HuH-7 (cell line): Measurements from ENCODE around the gene DENND1B.
"Not testable (repeated sequence)": the region's sequence is repeated elsewhere in the genome, so short reads cannot be mapped to it uniquely, and the experiment has no call there.

ENCODE experiments used
- DNase-seq: peaks from one replicate; pipeline ENCODE4 v3.0.0; 2011; ENCODE audit warnings: low spot score

The DENND1B gene

DNA sequence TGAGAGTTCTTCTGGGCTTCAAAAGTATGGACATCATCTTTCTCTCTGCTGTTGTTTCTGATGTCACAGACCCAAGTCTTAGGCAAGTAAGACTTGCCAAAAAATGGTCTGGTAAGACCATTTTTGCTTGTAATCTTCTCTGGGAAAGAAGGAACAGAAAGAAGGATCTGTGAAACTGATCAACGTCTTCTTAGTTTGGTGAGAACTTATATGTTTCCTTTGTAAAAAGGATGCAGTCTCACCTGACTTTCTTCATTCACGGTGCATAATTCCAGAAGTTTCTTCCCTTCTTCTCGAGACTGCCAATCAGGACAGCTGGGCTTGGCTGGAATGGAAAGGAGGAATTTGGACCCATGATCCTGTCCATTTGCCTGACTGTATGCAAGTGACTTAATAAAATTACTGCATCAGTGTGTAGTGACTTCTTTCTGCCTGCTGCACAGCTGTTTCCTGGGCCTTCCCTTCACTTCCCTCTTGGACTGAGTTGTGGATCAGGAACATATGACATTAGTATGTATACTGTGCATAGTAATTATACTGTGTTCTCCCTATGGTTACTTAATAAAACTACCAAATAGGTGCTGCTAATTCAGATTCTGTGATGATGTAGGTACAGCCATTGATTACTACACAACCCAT lies 7.6 kb upstream of the DENND1B start:
- DNase-seq = no peak

- no peak for DNase-seq
Observed at GRCh38 chr1:197781968-197782721, 6.9 kb upstream of the DENND1B start.

DNA sequence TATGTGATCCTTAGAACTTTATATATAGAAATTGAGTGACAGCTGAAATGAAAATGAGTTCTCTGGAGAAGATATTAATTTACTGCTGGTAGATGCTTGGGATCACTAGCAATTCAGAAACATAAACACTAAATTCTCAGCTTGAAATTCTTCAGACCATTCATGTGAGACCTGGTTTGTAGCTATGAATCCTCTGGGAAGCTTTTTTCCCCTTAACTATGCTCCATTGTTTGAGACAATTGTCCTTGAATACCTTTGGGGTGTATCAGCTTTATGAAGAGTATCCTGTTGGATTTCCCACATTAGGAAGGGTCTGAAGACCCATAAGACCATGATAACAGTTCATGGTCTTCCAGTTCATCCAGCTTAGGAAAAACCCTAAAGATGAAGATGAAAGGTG lies 4.6 kb upstream of the DENND1B start:
- no peak for DNase-seq

- DNase-seq = no peak
Observed at GRCh38 chr1:197778366-197778945, 3.2 kb upstream of the DENND1B start.

DNA sequence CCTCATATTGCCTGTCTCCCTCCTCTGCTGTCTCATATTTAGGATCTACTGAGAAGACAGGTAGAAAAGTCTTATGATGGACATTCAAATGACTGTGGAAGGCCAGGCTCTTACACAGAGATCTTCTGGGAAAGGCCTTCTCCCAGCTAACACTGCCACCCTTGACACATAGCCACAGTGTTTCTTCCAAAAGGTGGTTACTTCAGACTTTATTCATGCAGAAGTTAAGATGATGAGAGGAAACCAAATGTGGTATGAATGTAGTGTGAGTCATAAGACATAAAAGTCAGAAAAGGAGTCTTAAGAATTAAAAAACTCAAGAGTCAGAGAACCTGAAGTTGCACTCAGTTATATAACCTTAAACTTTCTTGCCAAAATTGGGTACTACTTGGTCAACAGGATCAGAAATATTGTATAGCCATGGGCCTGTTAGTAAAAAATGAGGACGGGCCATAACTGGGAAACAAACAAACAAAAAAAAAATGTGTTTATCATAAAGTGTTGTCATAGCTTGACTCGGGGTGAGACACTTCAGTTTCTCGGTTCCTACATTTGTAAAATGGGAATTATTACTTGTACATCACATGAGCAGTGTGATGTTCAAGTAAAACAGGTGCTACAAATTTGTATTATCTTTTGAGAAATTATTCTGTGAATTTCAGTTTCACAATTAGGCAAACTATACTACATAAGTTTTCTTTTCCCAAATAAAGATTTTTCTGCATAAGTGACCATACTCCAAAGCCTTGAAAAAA lies 1.2 kb upstream of the DENND1B start:
- no peak for DNase-seq

GRCh38 chr1:197774466-197775281 lies 606 bp downstream of the DENND1B start:
- peak; percentile 34 for DNase-seq

GRCh38 chr1:197773856-197774255 lies 1.4 kb downstream of the DENND1B start:
- no peak for DNase-seq

- no peak for DNase-seq
Observed at GRCh38 chr1:197771904-197772556, 3.2 kb downstream of the DENND1B start.

- DNase-seq = no peak
Observed at GRCh38 chr1:197771386-197771785, 3.9 kb downstream of the DENND1B start.

DNA sequence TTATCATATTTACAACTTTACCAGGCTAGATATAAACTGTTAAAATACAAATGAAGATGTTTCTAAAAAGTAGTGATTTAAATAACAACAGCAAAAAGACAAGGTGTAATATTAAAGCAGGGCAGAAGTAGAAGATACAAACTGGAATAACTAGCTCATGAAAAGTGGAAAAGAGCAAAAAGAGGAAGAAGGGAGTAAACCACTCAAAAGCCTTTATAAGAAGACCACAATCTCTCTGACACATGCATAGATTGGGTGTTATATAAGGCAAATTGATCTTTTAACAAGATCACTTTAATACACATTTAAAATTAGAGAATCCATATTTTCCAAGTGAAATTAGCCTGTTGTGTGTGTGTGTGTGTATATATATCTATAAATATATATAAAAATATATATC lies 5.0 kb downstream of the DENND1B start:
- DNase-seq = no peak

DNA sequence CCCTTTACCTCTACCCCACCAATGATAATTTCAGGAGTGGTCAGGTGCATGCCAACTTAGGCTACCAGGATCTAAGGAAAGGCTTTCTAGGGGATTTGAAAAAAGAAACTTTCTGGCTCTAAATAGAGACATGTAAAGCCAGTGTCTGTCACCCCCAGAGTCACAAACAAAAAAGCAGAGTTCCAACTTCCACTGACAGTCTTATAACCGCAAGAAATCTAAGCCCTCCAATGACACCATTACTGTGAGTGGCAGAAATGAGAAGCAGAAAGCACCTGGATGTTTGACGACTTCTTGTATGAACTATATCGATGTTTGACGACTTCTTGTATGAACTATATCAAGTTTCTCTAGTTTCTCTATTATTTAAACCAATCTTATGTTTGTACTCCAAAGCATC lies 6.0 kb downstream of the DENND1B start:
- no peak for DNase-seq

- no peak for DNase-seq
Observed at GRCh38 chr1:197768014-197768805, 7.1 kb downstream of the DENND1B start.

- DNase-seq = no peak
Observed at GRCh38 chr1:197763769-197764168, 11.5 kb downstream of the DENND1B start.

- DNase-seq = no peak
Observed at GRCh38 chr1:197763307-197763706, 12.0 kb downstream of the DENND1B start.

DNA sequence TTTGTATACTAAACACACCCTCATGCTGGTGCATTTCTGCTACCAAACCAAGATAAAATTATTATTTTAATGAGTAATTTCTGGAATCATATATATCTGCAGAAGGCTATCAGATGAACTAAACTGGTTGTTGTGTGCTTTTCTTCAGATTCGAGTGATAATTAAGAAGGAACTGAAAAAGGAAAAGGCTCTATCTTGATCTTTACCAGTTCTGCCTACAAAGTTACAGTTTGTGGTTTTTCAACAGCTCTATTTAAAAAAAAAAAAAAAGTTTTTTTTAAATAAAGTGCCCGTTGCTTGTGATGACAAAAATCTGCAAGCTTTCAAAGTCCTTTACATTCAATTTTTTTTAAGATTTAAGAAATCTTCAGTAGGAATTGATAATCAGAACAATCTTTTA lies 13.6 kb downstream of the DENND1B start:
- DNase-seq = no peak

DNA sequence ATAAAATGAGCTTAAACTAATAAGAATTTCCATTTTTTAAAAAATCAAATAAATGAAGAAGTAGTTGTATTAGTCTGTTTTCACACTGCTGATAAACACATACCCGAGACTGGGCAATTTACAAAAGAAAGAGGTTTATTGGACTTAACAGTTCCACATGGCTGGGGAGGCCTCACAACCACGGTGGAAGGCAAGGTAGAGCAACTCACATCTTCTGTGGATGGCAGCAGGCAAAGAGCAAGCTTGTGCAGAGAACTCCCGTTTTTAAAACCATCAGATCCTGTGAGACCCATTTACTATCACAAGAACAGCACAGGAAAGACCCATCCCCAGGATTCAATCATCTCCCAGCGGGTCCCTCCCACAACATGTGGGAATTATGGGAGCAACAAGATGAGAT lies 19.7 kb downstream of the DENND1B start:
- DNase-seq = not testable (repeated sequence)

GRCh38 chr1:197752652-197753164 lies 22.6 kb downstream of the DENND1B start:
- not testable (repeated sequence) for DNase-seq

DNA sequence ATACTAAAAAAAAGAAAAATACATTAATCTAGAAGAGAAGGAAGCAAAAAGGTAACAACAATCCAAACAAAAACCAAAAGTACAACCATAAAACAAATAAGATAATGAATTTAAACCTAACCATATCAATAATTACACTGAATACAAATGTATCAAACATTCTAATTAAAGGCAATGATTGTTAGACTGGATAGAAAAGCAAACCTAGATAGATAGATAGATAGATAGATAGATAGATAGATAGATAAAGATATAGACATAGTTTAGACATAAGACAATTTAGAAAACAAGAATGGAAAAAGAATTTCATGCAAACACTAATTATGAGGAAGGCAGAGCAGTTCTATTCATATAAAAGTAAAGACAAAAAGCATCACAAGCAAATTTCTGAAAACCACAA lies 24.9 kb downstream of the DENND1B start:
- no peak for DNase-seq

- no peak for DNase-seq
Observed at GRCh38 chr1:197745911-197746310, 29.4 kb downstream of the DENND1B start.

DNA sequence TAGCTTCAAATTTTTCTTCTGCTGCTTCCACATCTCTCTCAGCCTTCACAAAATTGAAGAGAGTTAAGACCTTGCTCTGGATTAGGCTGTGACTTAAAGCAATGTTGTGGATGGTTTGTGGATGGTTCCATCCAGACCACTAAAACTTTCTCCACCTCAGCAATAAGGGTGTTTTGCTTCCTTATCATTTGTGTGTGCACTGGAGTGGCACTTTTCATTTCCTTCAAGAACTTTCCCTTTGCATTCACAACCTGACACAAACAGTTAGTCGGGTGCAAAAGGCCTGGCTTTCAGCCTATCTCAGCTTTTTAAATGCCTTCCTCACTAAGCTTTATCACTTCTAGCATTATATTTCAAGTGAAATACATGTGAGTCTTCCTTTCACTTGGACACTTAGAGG lies 30.3 kb downstream of the DENND1B start:
- no peak for DNase-seq
